OCI-LY3 (cell line): ENCODE data around the gene PGA3.
A peak's percentile ranks its signal among the peaks of the same experiment; 100 is the strongest.

ENCODE experiments used
- EZH2phosphoT487 ChIP-seq: fragments of 200-600 bp; shearing (Covaris generic); IDR thresholded peaks from 2 replicates; pipeline ENCODE4 v1.6.1; 2018; ENCODE audit warnings: antibody characterized with exemption, mixed run types, low read depth
- TF ChIP-seq, protein P1 (sequence below): fragments of 200-600, 300-600 bp; sonication (generic); IDR thresholded peaks from 2 replicates; pipeline ENCODE4 v1.5.1; 2014; ENCODE audit warnings: antibody characterized with exemption, low read length, low read depth

DNA sequence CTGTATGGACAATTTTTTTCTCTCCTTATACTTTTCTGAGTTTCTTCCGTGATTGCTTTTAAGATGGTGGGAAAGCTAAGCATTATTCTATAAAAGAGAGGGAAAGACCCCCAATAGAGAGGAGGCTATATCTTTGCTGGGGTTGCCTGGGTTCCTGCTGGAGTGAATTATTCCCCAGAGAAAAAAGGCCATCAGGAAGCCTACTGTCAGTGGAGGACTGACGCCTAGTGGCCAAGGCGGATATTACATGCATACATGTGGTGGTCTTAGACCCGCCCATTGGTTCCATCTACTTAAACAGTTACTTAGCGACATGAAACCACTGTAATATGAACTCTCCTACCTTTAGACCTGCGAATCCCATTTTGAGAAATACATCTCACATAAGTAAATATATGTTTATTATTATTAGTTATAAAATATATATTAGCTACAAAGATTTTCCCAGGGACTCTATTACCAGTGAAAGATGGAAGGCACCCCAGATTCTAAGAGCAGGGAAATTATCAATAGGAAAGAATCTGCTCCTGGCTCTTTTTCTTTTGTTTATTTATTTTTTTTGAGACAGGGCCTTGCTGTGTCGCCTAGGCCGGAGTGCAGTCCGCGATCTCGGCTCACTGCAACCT lies 15.7 kb upstream of the PGA3 start:
- TF ChIP-seq, protein P1, sequence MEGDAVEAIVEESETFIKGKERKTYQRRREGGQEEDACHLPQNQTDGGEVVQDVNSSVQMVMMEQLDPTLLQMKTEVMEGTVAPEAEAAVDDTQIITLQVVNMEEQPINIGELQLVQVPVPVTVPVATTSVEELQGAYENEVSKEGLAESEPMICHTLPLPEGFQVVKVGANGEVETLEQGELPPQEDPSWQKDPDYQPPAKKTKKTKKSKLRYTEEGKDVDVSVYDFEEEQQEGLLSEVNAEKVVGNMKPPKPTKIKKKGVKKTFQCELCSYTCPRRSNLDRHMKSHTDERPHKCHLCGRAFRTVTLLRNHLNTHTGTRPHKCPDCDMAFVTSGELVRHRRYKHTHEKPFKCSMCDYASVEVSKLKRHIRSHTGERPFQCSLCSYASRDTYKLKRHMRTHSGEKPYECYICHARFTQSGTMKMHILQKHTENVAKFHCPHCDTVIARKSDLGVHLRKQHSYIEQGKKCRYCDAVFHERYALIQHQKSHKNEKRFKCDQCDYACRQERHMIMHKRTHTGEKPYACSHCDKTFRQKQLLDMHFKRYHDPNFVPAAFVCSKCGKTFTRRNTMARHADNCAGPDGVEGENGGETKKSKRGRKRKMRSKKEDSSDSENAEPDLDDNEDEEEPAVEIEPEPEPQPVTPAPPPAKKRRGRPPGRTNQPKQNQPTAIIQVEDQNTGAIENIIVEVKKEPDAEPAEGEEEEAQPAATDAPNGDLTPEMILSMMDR: peak; percentile 96
- no peak for TF ChIP-seq EZH2phosphoT487
